Effector CD4-positive, alpha-beta T cell (primary cell): ENCODE measurements around the gene USF1.

Experiments
- DNase-seq: peaks from one replicate; pipeline ENCODE4 v3.0.0-alpha.2; 2020
- total RNA-seq: gene quantifications from one replicate; lab custom pipeline; 2026; lab: John Stamatoyannopoulos, UW

USF1 gene
- total RNA-seq, result 82.6 reads per million, percentile 79 among the genes with 10 or more reads in this experiment

- peak; percentile 88 for DNase-seq
Measured at GRCh38 chr1:161045736-161046604, at the start of gene USF1. TSS of gene USF1 (minus strand) at chr1:161045977. CDS start at chr1:161043275, 2,702 bp downstream.

- DNase-seq, result no peak
Measured at GRCh38 chr1:161095230-161095629, 49.5 kb upstream of the USF1 start.

- no peak for DNase-seq
Measured at GRCh38 chr1:161094481-161094880, 48.7 kb upstream of the USF1 start.

GRCh38 chr1:161092621-161093028 is 46.8 kb upstream of the USF1 start:
- no peak for DNase-seq

GRCh38 chr1:161091796-161092507 is 46.2 kb upstream of the USF1 start:
- DNase-seq, result no peak

- DNase-seq, result no peak
Measured at GRCh38 chr1:161091093-161091492, 45.3 kb upstream of the USF1 start.

GRCh38 chr1:161090617-161091016 is 44.8 kb upstream of the USF1 start:
- DNase-seq, result no peak

- no peak for DNase-seq
Measured at GRCh38 chr1:161089938-161090337, 44.2 kb upstream of the USF1 start.

GRCh38 chr1:161089251-161089924 is 43.6 kb upstream of the USF1 start, which contains the start of gene NECTIN4:
TSS of gene NECTIN4 (minus strand) at chr1:161089558. CDS start at chr1:161089296, 262 bp downstream.
- no peak for DNase-seq

- DNase-seq, result no peak
Measured at GRCh38 chr1:161088587-161089110, 42.9 kb upstream of the USF1 start.

GRCh38 chr1:161086457-161086856 is 40.7 kb upstream of the USF1 start:
- DNase-seq, result no peak

- no peak for DNase-seq
Measured at GRCh38 chr1:161085165-161085564, 39.4 kb upstream of the USF1 start.

GRCh38 chr1:161084597-161084988 is 38.8 kb upstream of the USF1 start:
- DNase-seq, result no peak

- DNase-seq, result no peak
Measured at GRCh38 chr1:161083748-161084596, 38.2 kb upstream of the USF1 start.

- DNase-seq, result no peak
Measured at GRCh38 chr1:161082996-161083747, 37.4 kb upstream of the USF1 start.

- no peak for DNase-seq
Measured at GRCh38 chr1:161082483-161082882, 36.7 kb upstream of the USF1 start.

- no peak for DNase-seq
Measured at GRCh38 chr1:161081519-161081918, 35.7 kb upstream of the USF1 start.

- no peak for DNase-seq
Measured at GRCh38 chr1:161080441-161081405, 34.9 kb upstream of the USF1 start.

GRCh38 chr1:161079436-161080110 is 33.8 kb upstream of the USF1 start:
- DNase-seq, result no peak
